Measurements from ENCODE around the gene EGFR. TPM values are rescaled to one million over a fixed set of nuclear protein-coding genes. Genes with fewer than 3 reads are reported as not detected.

The EGFR gene
- total and polyA plus RNA-seq, 4 experiments from 2014 or later = not detected

DNA sequence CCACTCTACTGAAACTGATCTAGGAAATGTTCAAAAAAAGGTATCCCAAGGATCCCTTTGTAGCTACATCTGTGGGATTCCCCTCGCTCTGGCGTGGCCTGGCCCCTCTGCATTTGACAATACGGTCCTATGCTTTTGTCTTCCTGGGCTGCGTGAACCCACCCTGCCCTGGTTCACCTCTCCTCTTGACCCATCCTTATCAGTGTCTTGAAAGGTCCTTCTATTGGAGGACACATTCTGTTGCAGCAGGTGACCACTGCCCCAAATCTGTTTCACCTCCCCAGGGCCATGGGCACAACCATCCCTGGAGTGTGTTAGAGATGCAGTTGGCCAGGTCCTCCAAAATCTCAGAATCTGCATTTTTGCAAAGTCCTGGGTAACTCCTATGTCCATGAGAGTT is 100.8 kb downstream of the EGFR start:
- Histone ChIP-seq H3K36me3 (ENCODE audit: insufficient read depth, low read length) (no peaks in the 10 kb centered on the region), H3K9me3 (ENCODE audit: control insufficient read depth in 1 of 2, low read length in 2 of 2) (no peaks in the 10 kb centered on the region), H3K4me1 (ENCODE audit: insufficient read depth, low read length) (no peaks in the 10 kb centered on the region), H3K27ac (ENCODE audit: low read depth, low read length) (no peak overlapping the region), H3K4me3 (ENCODE audit: low read length in 2 of 2) (no peak overlapping the region), H3K27me3 (ENCODE audit: insufficient read depth, low read length) (no peaks in the 10 kb centered on the region)
- intact Hi-C loops (cut with micrococcal nuclease) = no loop called here
- Mint-ChIP-seq H3K27me3 (peaks cover 10 to 13% of the 10 kb centered on the region in 2 donors), H3K9me3 (no peaks in the 10 kb centered on the region), H3K27ac (no peak overlapping the region), H3K4me1 (no peaks in the 10 kb centered on the region), H3K36me3 (no peaks in the 10 kb centered on the region), H3K4me3 (no peak overlapping the region)
- ChIA-PET CTCF (ENCODE audit: partially characterized antibody) (no interaction called here), POLR2A (ENCODE audit: partially characterized antibody) (no interaction called here)
- no peak for DNase-seq

DNA sequence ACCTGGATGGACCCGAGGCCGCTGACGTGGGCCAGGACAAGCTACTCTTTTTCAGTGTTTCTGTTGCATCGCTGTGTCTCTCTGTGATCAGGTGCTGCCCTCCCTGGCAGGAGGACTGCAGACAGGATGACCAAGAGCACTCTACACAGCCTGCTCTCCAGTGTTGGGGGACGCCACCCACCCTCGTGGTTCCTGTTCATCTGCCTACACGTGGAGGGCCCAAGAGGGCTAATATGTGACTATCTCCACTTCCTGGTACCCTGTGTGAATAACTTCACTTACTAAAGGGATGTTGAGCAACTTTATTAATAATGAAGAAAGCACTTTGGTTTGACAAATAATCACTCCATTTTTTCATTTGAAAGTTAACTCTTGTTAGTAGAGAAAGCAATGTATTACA is 101.3 kb downstream of the EGFR start:
- no peak overlapping the region for H3K27ac Mint-ChIP-seq
- no peaks in the 10 kb centered on the region for H3K36me3 Mint-ChIP-seq
- Histone ChIP-seq H3K36me3 (ENCODE audit: insufficient read depth, low read length) (no peaks in the 10 kb centered on the region), H3K27me3 (ENCODE audit: insufficient read depth, low read length) (no peaks in the 10 kb centered on the region), H3K27ac (ENCODE audit: low read depth, low read length) (no peak overlapping the region), H3K9me3 (ENCODE audit: control insufficient read depth in 1 of 2, low read length in 2 of 2) (no peaks in the 10 kb centered on the region), H3K4me3 (ENCODE audit: low read length in 2 of 2) (no peak overlapping the region), H3K4me1 (ENCODE audit: insufficient read depth, low read length) (no peaks in the 10 kb centered on the region)
- intact Hi-C loops (cut with micrococcal nuclease) = no loop called here
- ChIA-PET POLR2A (ENCODE audit: partially characterized antibody) (no interaction called here), CTCF (ENCODE audit: partially characterized antibody) (no interaction called here)
- H3K27me3 Mint-ChIP-seq = peaks cover 10 to 13% of the 10 kb centered on the region in 2 donors
- no peaks in the 10 kb centered on the region for H3K4me1 Mint-ChIP-seq
- no peak for DNase-seq
- no peak overlapping the region for H3K4me3 Mint-ChIP-seq
- no peaks in the 10 kb centered on the region for H3K9me3 Mint-ChIP-seq

DNA sequence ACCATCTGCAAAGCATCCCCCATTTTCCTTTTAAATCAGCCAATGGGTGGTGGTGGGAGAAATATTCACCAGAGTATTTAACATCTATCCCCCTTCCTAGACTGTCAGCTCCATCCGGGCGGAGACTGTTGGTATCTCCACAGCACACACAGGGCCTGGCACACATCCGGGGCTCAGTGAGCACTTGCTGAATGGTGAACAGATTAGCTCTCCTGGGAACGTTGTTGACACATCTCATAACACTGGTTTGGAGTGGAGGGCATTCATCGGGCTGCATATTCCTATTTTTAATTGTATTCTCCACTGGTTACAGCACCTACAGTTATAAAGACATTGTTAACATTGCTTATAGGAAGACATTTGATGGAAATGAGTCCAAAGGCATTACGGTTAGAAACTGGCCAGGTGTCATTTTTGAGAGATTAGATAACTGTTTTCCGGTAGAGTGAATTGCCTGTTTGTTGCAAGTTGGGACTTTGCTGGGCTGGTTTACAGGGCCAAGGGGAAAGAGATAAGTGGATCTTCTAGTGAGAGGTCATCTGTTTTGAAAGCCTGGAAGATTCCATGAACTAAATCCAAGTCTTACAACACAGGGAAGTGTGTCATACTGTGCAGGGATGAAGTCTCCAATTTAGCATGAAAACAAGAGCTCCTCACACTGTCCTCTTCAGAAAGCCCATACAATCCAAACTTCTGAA is 101.8 kb downstream of the EGFR start:
- Mint-ChIP-seq H3K36me3 (no peaks in the 10 kb centered on the region), H3K4me1 (no peaks in the 10 kb centered on the region), H3K27me3 (peaks cover 10 to 13% of the 10 kb centered on the region in 2 donors), H3K9me3 (no peaks in the 10 kb centered on the region), H3K4me3 (no peak overlapping the region), H3K27ac (no peak overlapping the region)
- no peaks in the 10 kb centered on the region for H3K36me3 ChIP-seq (ENCODE audit: insufficient read depth, low read length)
- H3K27me3 ChIP-seq (ENCODE audit: insufficient read depth, low read length) = no peaks in the 10 kb centered on the region
- DNase-seq = no peak
- no peaks in the 10 kb centered on the region for H3K4me1 ChIP-seq (ENCODE audit: insufficient read depth, low read length)
- no peak overlapping the region for H3K4me3 ChIP-seq (ENCODE audit: low read length in 2 of 2)
- CTCF ChIA-PET (ENCODE audit: partially characterized antibody) = no interaction called here
- intact Hi-C loops (cut with micrococcal nuclease) = no loop called here
- POLR2A ChIA-PET (ENCODE audit: partially characterized antibody) = no interaction called here
- H3K9me3 ChIP-seq (ENCODE audit: control insufficient read depth in 1 of 2, low read length in 2 of 2) = no peaks in the 10 kb centered on the region
- no peak overlapping the region for H3K27ac ChIP-seq (ENCODE audit: low read depth, low read length)

DNA sequence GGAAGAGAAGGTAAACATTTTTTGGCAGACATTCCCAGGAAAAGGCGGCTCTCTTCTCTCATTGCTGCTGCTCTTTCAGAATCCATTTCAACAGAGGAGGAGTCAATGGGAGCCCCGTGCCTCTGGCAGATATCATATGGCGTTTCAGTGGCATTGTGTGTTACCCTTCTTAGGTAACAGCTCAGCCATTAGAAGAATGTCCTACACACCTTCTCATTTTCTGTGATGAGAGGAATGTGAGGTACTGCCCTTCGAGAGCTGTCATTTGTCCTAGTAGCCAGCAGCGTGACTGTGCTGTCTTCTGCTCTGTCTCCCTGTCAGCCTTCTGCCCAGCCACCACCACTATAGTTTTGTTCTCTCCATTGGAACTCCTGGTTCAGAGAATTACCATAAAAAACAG is 102.4 kb downstream of the EGFR start:
- Mint-ChIP-seq H3K9me3 (no peaks in the 10 kb centered on the region), H3K4me3 (no peak overlapping the region), H3K4me1 (no peaks in the 10 kb centered on the region), H3K36me3 (no peaks in the 10 kb centered on the region), H3K27me3 (peaks cover 12 to 18% of the 10 kb centered on the region in 2 donors), H3K27ac (no peak overlapping the region)
- no peak for DNase-seq
- Histone ChIP-seq H3K9me3 (ENCODE audit: control insufficient read depth in 1 of 2, low read length in 2 of 2) (no peaks in the 10 kb centered on the region), H3K27ac (ENCODE audit: low read depth, low read length) (no peak overlapping the region), H3K27me3 (ENCODE audit: insufficient read depth, low read length) (no peaks in the 10 kb centered on the region), H3K36me3 (ENCODE audit: insufficient read depth, low read length) (no peaks in the 10 kb centered on the region), H3K4me1 (ENCODE audit: insufficient read depth, low read length) (no peaks in the 10 kb centered on the region), H3K4me3 (ENCODE audit: low read length in 2 of 2) (no peak overlapping the region)
- ChIA-PET CTCF (ENCODE audit: partially characterized antibody) (no interaction called here), POLR2A (ENCODE audit: partially characterized antibody) (no interaction called here)
- intact Hi-C loops (cut with micrococcal nuclease) = no loop called here

DNA sequence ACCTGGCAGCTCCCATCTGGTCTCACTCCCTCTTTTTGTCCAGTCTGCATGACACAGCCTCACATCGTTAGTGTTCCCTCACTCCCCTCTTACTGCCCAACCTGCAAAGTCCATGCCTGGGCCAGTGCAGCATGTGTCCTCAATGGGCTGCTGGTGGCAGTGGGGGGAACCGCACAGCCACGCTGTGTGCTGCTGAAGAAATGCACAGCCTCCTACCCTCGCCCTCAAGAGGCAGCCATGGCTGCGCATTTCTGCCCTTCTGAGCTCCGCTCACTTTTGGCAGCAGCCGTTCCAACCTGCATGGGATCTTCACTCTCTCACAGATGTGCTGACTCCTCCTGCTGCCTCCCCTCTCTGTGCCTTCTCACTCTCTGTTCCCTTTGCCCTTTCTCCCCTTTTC is 103.4 kb downstream of the EGFR start:
- intact Hi-C loops (cut with micrococcal nuclease) = no loop called here
- H3K27me3 ChIP-seq (ENCODE audit: insufficient read depth, low read length) = no peaks in the 10 kb centered on the region
- H3K9me3 ChIP-seq (ENCODE audit: control insufficient read depth in 1 of 2, low read length in 2 of 2) = no peaks in the 10 kb centered on the region
- no peak overlapping the region for H3K27ac ChIP-seq (ENCODE audit: low read depth, low read length)
- H3K4me1 ChIP-seq (ENCODE audit: insufficient read depth, low read length) = no peaks in the 10 kb centered on the region
- Mint-ChIP-seq H3K4me3 (no peak overlapping the region), H3K27me3 (peaks cover 12 to 18% of the 10 kb centered on the region in 2 donors), H3K36me3 (no peaks in the 10 kb centered on the region), H3K27ac (no peak overlapping the region), H3K4me1 (no peaks in the 10 kb centered on the region), H3K9me3 (no peaks in the 10 kb centered on the region)
- H3K4me3 ChIP-seq (ENCODE audit: low read length in 2 of 2) = no peak overlapping the region
- no peak for DNase-seq
- POLR2A ChIA-PET (ENCODE audit: partially characterized antibody) = no interaction called here
- CTCF ChIA-PET (ENCODE audit: partially characterized antibody) = no interaction called here
- no peaks in the 10 kb centered on the region for H3K36me3 ChIP-seq (ENCODE audit: insufficient read depth, low read length)

DNA sequence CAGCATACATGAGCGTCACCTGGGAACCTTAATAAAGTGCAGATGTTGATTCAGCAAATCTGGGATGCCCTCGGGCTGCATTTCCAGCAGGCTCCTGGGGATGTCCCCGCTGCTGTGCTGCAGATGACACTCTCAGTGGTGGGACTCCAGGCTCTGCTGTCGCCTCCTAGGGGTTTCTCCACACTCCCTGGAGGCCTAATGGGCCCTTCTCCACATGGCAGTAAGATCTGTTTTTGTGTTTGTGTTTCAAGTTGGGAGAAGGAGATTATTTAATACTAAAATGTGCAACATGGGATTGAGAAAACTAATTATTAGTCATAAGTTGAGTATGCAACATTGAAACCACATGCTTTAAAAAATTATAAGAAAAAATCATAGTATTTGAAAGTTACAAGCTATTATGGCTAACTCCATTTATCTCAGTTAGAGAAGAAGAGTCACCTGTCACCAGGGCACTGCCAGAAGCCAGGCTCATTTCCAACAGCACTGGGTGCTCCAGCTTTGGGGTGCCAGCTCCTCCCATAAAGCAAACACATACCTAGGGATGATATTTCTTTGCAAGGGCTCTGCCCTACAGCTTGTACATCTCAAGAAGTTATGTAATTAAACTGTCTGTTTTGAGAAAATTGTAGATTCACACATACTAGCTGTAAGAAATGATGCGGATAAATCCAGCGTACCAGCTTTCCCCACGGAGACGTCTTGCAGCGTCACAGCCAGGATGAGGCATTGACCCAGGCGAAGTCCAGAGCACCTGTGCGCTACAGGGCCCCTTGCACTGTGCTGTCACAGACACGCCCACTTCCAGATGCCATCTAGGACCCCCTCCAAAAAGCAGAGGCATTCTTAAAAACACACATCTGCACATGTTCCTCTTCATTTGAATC is 106.4 kb downstream of the EGFR start:
- Mint-ChIP-seq H3K4me3 (no peak overlapping the region), H3K4me1 (no peaks in the 10 kb centered on the region), H3K27me3 (peaks cover 10 to 19% of the 10 kb centered on the region in 2 donors), H3K9me3 (no peaks in the 10 kb centered on the region), H3K27ac (no peak overlapping the region), H3K36me3 (no peaks in the 10 kb centered on the region)
- no peak overlapping the region for H3K27ac ChIP-seq (ENCODE audit: low read depth, low read length)
- ChIA-PET POLR2A (ENCODE audit: partially characterized antibody) (no interaction called here), CTCF (ENCODE audit: partially characterized antibody) (no interaction called here)
- no peaks in the 10 kb centered on the region for H3K9me3 ChIP-seq (ENCODE audit: control insufficient read depth in 1 of 2, low read length in 2 of 2)
- H3K27me3 ChIP-seq (ENCODE audit: insufficient read depth, low read length) = no peaks in the 10 kb centered on the region
- no peak overlapping the region for H3K4me3 ChIP-seq (ENCODE audit: low read length in 2 of 2)
- H3K4me1 ChIP-seq (ENCODE audit: insufficient read depth, low read length) = no peaks in the 10 kb centered on the region
- no peaks in the 10 kb centered on the region for H3K36me3 ChIP-seq (ENCODE audit: insufficient read depth, low read length)
- no peak for DNase-seq
- intact Hi-C loops (cut with micrococcal nuclease) = no loop called here

DNA sequence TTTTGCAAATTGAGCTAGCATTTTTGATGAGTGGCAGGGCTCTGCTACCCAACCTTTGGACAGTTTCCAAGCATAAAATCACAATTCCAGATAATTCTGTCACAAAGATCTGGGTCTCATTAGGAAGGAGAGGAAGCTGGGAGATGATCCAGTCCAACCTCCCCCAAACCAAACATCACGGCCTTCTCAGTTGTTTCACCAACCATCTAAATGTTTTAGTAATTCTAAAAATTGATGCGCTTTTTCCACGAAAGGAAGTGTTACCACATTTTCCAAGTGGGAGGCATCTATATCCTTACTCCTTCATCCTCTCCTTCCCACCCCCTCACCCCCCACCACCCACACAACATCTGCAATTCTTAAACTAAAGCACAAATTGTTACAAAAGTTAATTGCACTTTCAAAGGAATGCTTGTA is 108.3 kb downstream of the EGFR start:
- Histone ChIP-seq H3K9me3 (ENCODE audit: control insufficient read depth in 1 of 2, low read length in 2 of 2) (no peaks in the 10 kb centered on the region), H3K27me3 (ENCODE audit: insufficient read depth, low read length) (no peaks in the 10 kb centered on the region), H3K27ac (ENCODE audit: low read depth, low read length) (no peak overlapping the region), H3K4me1 (ENCODE audit: insufficient read depth, low read length) (no peaks in the 10 kb centered on the region), H3K36me3 (ENCODE audit: insufficient read depth, low read length) (no peaks in the 10 kb centered on the region), H3K4me3 (ENCODE audit: low read length in 2 of 2) (no peak overlapping the region)
- Mint-ChIP-seq H3K4me3 (no peak overlapping the region), H3K9me3 (no peaks in the 10 kb centered on the region), H3K4me1 (no peaks in the 10 kb centered on the region), H3K36me3 (no peaks in the 10 kb centered on the region), H3K27ac (no peak overlapping the region), H3K27me3 (peaks cover 8 to 15% of the 10 kb centered on the region in 2 donors)
- CTCF ChIA-PET (ENCODE audit: partially characterized antibody) = no interaction called here
- intact Hi-C loops (cut with micrococcal nuclease) = no loop called here
- DNase-seq = no peak
- POLR2A ChIA-PET (ENCODE audit: partially characterized antibody) = no interaction called here

Measured in CD4-positive, alpha-beta memory T cell (primary cell).